Activated CD8-positive, alpha-beta memory T cell treated with anti-CD3 and anti-CD28 coated beads, Interleukin-2, amount 50 U/mL, for 1 hour (primary cell): ENCODE results near the gene VTN.
A peak's percentile ranks its signal among the peaks of the same experiment; 100 is the strongest.

Source experiments
- DNase-seq: peaks from one replicate; pipeline ENCODE4 v3.0.0-alpha.2; 2020; ENCODE audit errors: extremely low read depth

Gene VTN, protein sequence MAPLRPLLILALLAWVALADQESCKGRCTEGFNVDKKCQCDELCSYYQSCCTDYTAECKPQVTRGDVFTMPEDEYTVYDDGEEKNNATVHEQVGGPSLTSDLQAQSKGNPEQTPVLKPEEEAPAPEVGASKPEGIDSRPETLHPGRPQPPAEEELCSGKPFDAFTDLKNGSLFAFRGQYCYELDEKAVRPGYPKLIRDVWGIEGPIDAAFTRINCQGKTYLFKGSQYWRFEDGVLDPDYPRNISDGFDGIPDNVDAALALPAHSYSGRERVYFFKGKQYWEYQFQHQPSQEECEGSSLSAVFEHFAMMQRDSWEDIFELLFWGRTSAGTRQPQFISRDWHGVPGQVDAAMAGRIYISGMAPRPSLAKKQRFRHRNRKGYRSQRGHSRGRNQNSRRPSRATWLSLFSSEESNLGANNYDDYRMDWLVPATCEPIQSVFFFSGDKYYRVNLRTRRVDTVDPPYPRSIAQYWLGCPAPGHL

DNA sequence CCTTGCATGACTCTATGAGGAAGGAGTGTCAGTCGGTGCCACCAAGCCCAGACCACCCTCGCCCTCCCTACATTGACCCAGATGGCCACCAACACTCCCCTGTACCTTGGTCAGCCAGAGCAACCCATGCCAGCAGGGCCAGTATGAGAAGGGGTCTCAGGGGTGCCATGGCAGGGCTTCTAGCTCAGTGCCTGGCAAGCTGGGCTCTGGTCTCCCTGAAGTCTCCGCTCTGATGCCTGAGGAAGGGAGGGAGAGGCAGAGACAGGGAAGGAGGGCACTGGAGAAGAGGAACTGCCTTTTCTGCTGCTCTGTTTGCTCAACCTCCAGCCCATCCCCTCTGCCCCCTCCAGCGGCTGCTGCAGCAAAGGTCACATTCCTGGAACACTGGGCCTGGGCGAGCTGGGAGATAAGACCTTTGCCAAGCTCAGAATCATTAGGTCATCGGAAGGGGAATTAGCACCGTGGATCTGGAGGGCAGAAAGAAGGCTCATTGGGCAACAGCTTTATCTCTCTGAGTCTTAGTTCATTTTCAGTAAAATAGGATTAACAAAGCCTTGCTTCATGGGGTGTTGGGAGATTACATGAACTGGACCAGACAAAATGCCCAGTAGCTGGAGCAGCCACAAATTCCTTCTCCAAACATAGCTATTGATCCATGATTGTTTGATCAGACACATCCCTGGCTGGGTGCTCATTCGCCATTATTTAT lies at the start of gene VTN:
TSS of gene VTN (minus strand) at position 273 of the 709 bp plus-strand sequence. CDS start at position 169, 104 bp downstream.
- DNase-seq, result no peak

DNA sequence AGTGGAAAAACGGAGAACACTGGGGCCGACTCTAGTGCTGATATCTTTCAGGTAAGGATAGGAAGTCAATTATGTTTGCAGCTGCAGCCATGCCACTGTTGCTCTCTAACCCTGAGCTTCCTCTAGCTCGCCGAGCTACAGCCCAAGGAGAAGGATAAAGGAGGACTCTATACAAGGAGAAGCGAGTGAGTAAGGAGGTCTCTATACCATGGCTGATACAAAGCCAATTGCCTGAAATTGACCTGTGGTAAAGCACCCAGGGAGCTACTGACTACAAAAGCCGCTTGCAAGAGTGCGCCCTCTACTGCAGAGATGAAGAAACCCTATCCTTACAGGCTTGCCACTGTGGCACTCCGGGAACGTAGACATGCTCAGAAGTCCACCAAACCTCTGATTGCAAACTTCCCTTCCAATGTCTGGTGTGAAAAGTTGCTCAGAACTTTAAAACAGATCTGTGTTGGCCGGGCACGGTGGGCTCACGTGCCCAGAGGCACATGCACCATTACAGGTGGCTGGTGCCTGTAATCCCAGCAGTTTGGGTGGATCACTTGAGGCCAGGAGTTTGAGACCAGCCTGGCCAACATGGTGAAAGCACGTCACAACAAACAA lies 46.7 kb upstream of the VTN start:
- DNase-seq, result peak; percentile 22

DNA sequence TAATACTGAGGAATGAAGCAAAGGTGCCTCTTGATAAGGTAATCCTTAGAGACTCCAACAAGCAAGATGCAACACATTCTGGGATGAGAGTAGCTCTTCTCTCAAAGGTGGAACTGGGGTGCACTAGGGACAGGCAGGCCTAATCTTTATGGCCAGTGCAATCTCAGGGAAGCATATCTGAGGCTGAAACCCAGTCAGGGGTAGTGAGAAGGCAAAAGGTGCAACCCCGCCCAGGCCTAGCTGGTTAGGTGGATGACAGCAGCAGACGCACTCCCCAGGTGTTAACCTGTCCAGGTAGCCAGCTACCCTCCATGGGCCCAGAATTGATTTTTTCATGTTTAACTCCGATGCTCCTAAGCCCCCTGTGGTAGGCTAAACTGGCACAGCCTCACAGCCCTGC lies 45.8 kb upstream of the VTN start:
- no peak for DNase-seq

- DNase-seq, result no peak
These were observed 43.7 kb upstream of the VTN start for GRCh38 chr17:28413804-28414203.

GRCh38 chr17:28412099-28412498 lies 42.0 kb upstream of the VTN start:
- DNase-seq, result no peak

GRCh38 chr17:28407974-28408306 lies 37.8 kb upstream of the VTN start:
- DNase-seq, result no peak

DNA sequence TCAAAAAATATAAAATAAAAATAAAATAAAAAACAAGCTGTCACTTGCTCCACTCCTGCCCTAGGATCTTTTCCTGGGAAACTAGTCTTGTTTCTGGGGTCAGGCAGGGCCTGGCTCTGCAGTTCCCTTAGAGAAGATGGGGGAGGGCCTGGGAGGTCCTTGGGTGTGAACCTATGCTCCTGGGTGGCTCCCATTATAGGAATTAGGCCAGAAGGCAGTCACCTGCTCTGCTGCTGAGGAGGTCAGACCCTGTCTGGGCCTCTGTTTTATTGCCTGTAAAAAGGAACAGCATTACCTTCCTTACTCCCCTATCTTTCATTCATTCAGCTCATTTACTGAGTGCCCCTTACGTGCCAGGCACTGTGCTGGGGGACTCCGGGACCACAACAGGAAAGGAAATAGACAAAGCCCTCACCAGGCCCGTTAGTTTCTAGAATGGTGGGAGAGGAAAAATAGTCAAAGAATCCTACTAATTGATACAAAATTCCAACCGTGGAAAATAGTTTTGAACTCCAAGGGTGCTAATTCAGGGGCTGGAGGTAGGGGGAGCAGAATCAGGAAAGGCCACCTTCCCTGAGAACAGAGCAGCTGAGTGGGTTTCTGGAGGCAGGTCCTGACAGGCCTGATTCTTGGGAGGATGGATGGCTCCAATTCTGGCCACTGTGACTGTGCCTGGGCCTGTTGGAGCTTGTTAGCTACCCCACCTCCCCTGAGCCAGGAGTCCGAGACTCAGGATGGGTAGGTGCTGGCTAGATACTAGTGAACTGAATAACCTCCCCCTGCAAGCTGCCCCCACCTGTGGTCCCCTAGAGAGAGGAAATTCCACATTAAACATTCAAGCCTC lies 37.2 kb upstream of the VTN start:
- DNase-seq, result no peak

DNA sequence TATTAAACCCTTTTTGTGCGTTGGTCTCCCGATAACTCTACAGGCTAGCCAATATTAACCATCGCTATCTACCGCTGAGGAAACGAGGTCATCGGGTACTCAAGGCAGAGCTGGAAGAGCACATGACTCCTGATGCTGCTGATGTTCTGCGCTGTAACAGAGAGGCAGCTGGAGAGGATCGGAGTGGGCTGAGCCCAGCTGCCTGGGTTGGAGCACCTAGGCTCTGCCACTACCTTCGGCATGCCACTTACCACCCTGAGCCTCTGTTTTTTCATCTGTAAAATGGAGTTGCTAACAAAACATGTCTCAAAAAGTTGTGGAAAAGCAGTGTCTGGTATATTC lies 36.3 kb upstream of the VTN start:
- no peak for DNase-seq

DNA sequence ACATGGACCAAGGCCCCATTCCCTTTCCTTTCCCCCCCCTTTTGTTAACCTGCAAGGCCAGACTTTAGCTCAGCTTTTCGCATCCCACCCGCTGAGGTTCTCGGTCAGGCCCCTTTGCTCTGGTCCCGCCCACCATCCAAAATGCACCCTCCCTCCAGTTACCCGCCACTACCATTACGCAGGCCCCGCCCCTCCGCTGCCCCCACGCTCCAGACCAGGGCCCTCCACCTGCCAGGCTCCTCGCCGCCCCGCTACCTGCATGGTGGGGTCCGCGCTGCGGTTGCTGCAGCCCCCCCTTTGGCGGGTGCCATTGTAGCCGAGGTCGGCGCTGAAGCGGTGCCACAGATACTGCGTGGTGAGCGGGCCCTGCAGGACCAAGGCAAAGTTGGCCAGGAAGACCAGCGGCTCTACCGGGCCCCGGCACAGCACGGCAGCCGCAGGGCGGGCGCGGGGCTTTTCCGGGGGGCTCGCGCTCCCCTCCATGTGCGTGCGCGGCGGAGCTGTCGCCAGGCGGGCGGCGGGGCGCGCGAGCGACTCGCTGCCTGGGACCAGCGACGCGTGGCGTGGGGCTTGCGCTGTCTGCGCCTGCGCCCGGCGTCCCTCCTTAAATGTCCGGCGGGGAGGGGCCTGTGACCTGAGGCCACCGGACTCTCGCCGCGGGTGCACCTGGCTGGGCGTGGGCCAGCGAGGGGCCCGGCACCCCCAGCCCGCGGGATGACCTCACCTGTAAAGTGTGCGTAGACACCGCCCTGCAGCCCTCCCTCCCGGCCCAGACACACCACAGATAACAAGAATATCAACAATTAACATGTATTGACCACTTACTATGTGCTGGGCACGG lies 35.7 kb upstream of the VTN start, which contains the start of gene SLC46A1:
TSS of gene SLC46A1 (minus strand) at position 581 of the 841 bp plus-strand sequence. CDS start at position 483, 98 bp downstream.
- DNase-seq, result no peak

DNA sequence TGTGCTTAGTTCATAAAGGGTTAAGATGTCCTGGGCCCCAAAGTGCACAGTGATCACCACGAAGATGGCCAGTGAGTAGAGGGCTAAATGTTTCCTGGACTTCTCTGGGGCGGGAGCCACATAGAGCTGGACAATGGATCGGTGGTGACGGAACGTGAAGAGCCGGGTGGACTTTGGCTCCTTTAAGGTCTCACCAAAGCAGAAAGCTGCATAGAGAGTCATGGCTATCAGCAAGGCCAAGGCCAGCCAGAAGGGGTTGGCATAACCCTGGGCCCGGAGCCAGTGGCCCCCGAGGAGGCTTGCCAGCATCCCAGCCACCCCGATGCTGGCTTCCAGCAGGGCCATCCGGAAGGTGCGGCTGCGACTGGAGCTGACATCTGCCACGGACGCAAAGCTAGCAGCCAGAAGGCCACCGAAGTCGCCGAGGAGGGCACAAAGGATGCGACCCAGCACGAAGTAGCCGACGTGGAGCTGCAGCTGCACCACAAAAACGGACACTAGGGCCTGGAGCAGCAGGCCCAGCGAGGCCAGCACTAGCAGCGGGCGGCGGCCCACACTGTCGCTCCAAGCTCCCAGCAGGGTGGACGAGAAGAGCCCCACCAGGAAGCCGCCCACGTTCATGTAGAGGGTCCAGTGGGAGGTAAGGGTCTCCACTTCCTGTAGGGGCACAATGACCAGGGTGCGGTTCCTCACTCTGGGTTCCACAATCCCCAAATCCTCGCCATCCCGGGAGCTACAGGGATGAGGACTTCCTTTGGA lies 34.9 kb upstream of the VTN start:
- DNase-seq, result no peak

DNA sequence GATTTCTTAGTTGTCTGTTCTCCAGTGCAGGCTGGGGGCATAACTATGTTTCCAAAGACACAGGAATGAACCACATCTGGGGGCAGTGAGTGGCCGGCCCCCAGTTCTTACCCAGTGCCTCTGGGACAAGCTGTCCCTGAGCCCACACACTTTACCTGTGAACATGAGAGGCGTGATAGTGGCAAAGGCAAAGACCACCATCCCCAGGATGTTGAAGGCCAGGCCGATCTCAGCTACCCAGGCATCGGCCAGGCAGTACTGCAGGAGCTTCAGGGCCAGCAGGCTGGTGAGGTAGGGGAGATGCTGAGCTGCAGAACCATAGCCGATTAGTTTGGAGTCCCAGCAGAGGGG lies 34.3 kb upstream of the VTN start:
- DNase-seq, result no peak

- DNase-seq, result no peak
These were observed 33.9 kb upstream of the VTN start for GRCh38 chr17:28404007-28404406.

GRCh38 chr17:28402844-28403243 lies 32.7 kb upstream of the VTN start:
- DNase-seq, result no peak

GRCh38 chr17:28402224-28402630 lies 32.1 kb upstream of the VTN start:
- no peak for DNase-seq

GRCh38 chr17:28399808-28400207 lies 29.7 kb upstream of the VTN start:
- DNase-seq, result no peak

DNA sequence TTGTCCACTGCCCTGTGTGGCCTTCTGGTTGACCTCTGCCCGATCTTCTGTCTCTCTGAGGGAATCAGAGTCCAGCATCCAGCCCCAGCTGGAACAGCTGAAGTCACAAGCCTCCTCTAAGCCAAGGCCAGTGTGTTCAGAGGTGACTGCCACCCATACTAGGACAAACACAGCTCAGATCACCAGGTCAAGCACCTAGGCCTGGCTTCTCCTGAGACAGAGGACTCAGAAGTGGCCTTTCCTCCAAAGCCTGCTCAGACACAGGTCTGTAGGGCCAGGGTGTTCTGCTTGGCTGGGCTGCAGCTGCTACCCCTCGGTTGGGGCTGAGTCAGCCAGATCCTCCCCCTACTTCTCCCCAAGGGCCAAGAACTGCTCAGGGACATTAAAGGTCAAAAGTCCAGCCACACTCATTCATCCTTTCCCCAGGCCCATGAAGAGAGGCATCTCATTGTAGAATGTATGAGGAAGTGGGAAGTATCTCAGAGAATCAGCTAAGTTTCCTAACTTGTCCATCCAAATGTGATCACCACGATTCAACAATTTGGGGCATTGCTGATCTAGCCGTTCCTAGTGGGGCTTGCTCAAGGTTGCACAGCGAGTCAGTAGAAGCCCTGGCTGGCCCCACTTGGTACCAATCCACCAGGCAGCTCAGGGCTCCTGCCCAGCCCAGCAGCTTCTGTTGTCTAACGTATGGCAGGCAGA lies 28.3 kb upstream of the VTN start:
- no peak for DNase-seq

DNA sequence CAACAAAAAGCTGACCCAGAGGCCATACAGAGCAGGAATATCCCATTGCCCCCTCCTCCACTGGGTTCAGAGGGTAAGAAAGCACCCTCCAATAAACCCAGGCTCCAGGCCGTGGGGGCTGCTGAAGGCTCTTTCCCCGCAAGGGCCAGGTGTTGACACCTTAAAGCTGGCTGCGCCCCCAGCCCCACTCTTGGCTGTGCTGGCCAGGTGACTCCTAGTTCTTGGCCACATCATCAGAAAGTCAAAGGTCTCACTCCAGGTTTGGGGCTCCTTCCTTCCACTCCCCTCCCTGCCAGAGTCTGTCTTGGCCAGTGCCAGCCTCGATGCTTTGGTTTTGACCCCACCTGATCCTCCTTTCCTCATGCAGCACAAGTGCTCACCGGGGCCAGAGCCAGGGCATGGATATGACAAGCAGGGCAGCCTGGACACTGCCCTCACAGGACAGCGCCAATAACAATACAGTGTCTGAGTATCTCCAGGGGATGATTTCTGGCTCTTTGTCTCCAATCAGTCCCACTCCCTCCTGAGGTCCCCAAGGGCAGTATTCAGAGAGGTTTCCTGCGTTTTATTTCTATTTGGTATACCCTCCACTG lies 27.7 kb upstream of the VTN start:
- DNase-seq, result no peak

DNA sequence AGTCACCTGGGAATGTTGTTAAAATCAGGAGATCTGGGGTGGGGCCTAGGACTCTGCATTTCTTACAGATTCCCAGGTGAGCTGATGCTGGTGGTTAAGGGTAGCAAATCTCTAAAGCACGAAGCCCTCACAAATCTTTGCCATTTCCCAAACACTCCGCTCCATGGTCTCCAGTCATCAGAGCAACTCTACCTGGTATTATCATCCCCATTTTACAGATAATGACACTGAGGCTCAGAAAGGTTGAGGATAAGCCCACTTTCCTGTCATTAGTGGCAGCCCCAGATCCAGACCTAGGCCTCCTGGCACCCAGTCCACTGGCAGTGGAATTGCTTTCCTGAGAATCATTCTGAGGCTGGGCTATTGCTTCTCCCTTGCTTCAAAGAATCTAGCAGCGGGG lies 27.2 kb upstream of the VTN start:
- no peak for DNase-seq

GRCh38 chr17:28396635-28397239 lies 26.6 kb upstream of the VTN start:
- DNase-seq, result no peak
